GM18868 (cell line): ENCODE results near the gene RGL2.

Experiments used
- ATAC-seq: cut with Tn5 transposase; IDR thresholded peaks from one replicate; pipeline ENCODE4 v1.9.1; 2021; ENCODE audit warnings: mild to moderate bottlenecking, moderate library complexity; ENCODE audit not compliant: unreplicated experiment

RGL2 gene

GRCh38 chr6:33316603-33317418 lies 18.1 kb upstream of the RGL2 start:
- ATAC-seq = no peak

DNA sequence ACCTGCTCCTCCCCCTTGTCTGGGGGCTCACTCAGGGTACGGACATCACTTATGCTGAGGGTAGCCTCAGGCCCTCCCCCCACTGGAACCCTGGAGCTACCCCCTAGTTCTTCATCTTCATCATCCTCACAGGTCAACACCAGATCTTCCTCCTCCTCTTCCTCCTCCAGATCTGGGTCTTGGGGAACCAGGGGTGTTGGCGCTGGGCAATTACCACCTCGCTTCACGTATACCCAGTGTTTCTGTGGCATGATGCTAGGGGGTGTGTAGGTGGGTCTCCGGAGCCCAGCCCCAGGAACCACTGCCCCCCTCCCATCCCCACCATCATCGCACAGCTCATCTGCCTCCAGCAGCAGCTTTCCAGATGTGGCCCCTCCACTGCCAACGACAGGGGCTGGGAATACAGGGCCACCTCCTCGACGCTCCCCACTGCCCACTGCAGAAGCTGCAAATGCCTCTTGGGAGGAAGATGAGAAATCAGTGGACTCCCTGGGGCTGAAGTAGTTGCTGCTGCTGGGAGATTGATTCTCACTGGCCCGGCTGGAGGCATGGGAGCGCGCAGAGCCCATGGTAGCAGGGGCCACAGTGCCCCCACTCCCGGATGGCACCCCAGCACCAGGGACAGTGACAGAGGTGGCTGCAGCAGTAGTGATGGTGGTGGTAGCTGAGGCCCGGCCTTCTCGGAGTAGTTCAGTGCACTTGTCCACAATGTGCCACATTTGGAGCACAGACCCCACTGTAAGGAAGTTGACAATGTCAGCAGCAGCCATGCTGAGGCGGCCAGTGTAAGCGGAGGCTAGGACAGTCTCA lies 17.3 kb upstream of the RGL2 start:
- ATAC-seq = no peak

DNA sequence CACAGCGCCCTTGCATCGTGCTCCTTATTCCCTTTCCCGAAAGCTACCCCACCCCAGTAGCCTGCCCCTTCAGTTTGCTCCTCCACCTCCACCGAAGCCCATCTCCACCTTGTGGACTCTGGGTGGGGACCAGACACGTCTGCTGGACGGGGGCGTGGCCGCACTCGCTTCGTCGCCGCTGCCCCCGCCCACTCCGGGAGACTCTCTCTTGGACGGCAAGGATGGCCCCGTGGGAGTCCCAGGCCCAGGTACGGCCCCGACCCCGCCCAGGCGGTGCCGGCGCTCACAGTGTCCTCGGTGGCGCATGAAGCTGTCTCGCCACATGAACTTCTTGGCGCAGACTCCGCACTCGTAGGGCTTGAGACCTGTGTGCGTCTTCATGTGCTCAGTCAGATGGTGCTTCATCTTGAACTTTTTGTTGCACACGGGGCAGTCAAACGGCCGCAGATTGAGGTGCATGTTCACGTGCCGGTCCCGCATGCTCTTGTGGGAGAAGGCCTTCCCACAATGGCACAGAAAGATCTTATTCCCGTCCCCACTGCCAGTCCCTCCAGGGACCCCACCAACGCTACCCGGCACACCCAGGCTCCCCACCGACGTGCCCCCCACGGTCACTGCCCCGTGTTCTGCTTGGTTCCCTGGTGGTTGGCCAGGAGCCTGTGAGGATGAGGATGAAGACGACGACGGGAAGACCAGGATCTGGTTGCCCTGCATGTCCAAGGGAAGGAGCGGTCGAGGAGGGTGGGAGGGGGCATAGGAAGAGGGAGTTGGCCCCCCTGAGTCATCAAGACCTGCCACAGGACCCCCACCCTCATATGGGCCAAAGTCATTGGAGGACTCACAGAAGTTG lies 16.4 kb upstream of the RGL2 start:
- no peak for ATAC-seq

GRCh38 chr6:33314515-33314942 lies 15.8 kb upstream of the RGL2 start:
- no peak for ATAC-seq

- peak; percentile 48 for ATAC-seq
Observed at GRCh38 chr6:33313709-33314514, 15.2 kb upstream of the RGL2 start, which contains the start of gene TAPBP. Gene TAPBP, minus strand, starts transcription at chr6:33314078. Its CDS starts 37 bp downstream, at chr6:33314041.

- ATAC-seq = no peak
Observed at GRCh38 chr6:33313105-33313708, 14.5 kb upstream of the RGL2 start.

- ATAC-seq = peak; percentile 24
Observed at GRCh38 chr6:33312361-33313104, 13.8 kb upstream of the RGL2 start.

GRCh38 chr6:33306356-33306755 lies 7.6 kb upstream of the RGL2 start:
- ATAC-seq = no peak

DNA sequence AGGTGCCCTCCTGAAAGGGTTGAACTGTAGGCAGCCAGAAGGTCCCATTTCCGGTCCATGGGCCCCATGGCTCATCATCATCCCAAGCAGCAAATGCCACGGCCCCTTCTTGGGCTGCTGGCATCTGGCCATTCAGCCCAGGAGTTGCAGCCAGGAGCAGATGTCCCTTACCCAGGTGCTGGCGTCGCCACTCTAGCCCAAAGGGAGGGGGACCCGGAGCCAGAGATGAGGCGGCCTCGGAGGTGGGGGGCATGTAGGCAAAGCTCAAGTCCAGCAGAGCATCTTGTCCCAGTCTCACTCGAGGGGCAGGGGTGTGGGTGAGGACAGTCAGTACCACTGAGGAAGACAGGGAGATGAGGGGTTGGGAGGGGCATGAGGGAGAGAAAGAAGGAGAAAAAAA lies 6.3 kb upstream of the RGL2 start:
- no peak for ATAC-seq

DNA sequence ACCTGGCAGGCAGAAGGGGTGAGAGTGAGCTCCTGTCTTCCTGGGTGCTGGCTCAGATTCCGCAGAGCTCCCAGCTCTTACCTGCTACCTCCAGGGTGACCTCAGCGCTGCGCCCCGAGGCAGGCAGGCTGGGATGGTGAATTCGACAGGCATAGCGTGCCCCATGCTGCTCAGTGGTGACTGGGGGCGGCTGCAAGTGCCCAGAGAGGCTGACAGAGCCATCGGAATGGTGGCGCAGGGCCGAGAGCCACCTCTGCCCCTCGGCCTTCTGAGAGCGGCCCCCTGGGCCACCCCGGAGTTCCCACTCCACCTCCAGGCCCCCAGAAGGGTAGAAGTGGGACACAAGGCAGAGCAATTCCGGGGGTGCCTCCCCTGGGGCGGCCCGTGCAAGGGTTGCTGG lies 5.5 kb upstream of the RGL2 start:
- no peak for ATAC-seq

DNA sequence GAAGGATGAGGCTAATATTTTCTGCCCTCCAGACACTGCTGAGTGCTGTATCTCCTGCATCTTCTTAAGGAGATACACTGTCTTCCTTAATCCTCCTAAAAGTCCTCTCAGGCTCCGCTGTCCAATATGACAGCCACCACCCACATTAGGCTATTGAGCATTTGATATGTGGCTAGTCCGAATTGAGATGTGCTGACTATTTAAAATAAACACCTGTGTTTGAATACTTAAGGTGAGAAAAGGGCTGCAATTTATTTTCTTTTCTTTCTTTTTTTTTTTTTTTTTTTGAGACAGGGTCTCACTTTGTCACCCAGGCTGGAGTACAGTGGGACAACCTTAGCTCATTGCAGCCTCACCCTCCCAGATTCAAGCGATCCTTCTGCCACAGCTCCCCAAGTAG lies 3.1 kb upstream of the RGL2 start:
- no peak for ATAC-seq

GRCh38 chr6:33299237-33299944 lies 649 bp upstream of the RGL2 start:
- ATAC-seq = peak; percentile 78

DNA sequence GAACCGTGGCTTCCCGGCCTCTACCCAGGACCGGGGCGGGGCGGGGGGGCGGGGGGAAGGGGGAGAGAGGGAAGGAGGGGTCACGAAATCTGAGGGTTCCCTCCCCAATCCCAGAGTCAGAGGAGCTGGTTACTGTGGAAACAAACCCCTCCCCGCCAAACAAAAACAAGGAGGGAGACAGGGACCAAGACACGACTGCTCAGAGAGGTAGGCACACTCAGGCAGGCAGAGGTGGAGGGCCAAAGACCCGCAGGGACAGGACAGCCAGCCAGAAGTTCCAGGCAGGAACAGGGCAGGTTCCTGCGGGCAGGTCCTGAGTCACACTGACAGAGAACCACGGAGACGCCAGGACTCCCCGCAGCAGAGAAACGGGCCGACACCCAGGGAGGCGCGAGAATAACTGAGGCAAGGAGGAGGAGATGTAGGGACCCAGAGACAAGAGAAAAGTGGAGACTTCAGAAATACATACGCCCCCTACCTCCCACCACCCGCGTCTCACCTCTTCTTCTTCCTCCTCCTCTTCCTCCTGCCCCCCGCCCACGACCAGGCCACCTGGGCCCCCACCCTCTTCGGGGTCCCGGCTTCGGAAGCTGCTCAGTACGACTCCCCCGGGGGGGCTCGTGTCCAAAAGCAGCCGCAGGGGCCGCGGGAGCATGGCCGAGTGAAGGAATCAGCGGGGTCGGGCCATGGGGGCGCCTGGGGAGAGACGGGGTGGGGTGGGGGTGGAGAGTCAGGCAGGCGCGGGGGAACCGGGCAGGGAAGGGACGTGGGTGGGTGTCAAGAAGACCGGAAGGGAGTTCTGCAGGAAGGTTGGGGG lies 578 bp downstream of the RGL2 start:
- ATAC-seq = no peak

GRCh38 chr6:33297406-33297955 lies 1.3 kb downstream of the RGL2 start:
- no peak for ATAC-seq

DNA sequence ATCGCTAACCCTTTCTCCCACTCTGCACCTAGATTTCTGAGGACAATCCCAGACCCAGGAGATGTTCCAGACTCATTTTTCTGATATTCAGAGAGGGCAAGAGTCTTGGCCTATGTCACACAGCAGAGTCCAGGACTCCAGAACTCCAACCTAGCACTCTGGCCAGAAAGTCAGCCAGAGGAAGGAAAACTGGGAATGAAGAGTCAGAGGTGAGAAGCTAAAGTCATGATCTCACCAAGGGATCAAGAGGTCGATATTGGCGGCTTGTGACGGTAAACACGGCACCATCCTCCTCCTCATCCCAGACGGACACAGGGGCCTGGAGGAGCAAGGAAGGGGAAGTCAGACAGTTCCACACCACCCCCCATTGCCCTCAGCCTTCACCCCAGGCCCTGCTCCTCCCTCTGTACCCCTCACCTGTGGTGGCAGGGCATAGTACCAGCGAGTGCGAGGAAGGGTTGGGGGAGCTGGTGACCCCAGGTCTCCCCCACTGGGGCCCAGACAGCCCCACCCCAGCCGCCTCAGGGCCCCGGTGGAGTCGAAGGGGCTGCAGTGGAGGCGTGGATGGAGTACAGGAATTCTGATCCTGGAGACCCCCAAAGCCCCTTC lies 1.8 kb downstream of the RGL2 start:
- no peak for ATAC-seq

DNA sequence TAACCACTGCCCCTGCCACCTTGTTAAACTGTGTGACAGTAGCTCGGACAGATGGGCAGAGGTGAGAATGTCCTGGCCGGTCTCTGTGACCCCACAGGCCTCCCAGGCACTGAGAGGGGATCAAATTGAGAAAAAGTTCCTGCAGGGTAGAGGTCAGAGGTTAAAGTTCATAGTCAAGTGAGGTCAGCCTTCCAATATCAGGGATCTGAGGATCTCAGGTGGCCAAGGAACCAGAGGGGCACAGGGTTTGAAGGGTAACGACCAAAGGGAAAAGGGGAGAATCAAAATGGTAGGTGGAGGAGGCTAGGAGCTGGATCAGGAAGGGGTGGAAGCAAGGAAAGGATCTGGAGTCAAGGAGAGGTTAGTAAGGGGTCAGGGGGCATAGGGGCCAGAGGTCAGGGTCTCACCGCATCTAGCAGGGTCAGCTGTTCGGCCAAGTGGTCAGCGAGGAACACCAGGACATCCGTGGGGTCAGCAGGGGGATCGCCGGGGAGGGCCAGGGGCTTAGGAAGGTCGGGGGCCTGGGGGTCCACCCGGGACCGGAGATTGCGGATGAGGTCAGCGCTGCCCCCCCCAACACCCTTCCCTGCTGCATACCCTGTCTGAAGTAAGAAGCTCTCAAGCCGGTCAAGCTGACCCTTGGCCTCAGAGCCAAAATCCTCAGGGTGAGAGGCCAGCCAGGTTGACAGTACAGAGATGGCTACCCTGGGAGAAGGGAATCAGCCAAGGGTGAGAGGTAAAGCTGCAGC lies 2.9 kb downstream of the RGL2 start:
- no peak for ATAC-seq
